ENCODE data around the gene PPP1R16B. TPM values are rescaled to one million over a fixed set of nuclear protein-coding genes. Genes with fewer than 3 reads are reported as not detected.

PPP1R16B gene
- total and polyA plus RNA-seq, 2 of the 8 experiments (the other 6 are each of a cell fraction or from before 2014, with no cell fraction given), result 2.6 to 8.9 TPM

DNA sequence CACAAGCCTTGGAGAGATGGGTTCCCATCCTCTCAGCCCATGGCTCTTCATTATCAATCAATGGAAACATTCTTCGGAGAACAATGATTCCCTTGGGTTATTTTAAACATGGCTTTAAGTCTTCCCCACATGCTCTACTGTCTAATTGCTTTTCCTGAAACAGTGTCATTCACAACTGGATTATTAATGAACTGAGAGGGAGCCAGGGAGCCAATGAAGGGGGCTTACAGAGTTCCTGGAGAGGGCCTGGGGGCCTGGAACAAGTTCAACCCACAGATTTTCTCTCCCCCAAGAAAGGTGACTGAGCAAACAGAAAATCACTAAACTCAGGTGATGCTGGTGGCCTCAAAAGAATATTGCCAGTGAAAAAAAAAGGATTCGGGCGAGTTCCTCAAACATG lies 1.3 kb upstream of the PPP1R16B start:
- Histone ChIP-seq H2BK12ac (ENCODE audit: low read depth, low read length) (peak overlapping the region; percentile 94), H3K79me2 (ENCODE audit: control insufficient read depth in 1 of 2, insufficient read depth in 2 of 2, low read length in 2 of 2) (no peaks in the 10 kb centered on the region), H3K4me3 (ENCODE audit: extremely low read depth in 1 of 4, insufficient read depth in 2 of 4, low read depth in 3 of 4, low read length in 4 of 4) (peak overlapping the region in 2 of 4 experiments; percentile 5 to 87; a peak in 2 of 8 replicates), H4K20me1 (replicated peaks in 1 of 2; ENCODE audit: control insufficient read depth in 1 of 2, insufficient read depth in 2 of 2, low read length in 2 of 2) (peaks cover 0 to 2% of the 10 kb centered on the region in 2 experiments), H3K4ac (replicated peaks; ENCODE audit: insufficient read length, low read depth, low read length) (peak overlapping the region; percentile 22), H3K18ac (ENCODE audit: extremely low read depth, low read length) (peak overlapping the region; percentile 19; the same call in 1 of the 2 replicates), H3K23ac (ENCODE audit: insufficient read length) (no peak overlapping the region), H3K23me2 (ENCODE audit: low read depth, low read length) (peaks cover 18% of the 10 kb centered on the region; the same call in 1 of the 2 replicates), H2BK15ac (ENCODE audit: low read length) (no peak overlapping the region), H4K8ac (ENCODE audit: extremely low read depth, insufficient read depth, low read length) (no peak overlapping the region), H3K27me3 (replicated peaks in 1 of 4; ENCODE audit: control insufficient read depth in 3 of 4, extremely low read depth in 1 of 4, insufficient read depth in 3 of 4, low read length in 3 of 4) (peaks cover 4 to 25% (median 17%) of the 10 kb centered on the region in 4 experiments; a peak in 6 of 7 replicates), H3K36me3 (ENCODE audit: control insufficient read depth in 2 of 4, insufficient read depth in 4 of 4, low read length in 3 of 4) (no peaks in the 10 kb centered on the region), H3K56ac (replicated peaks; ENCODE audit: insufficient read length, low read depth, low read length) (no peak overlapping the region), H3K9me3 (ENCODE audit: insufficient read depth in 2 of 2, low read depth in 1 of 2, low read length in 1 of 2) (no peaks in the 10 kb centered on the region), H3K4me2 (ENCODE audit: insufficient read depth in 1 of 2, low read depth in 2 of 2, low read length in 2 of 2) (peak overlapping the region; percentile 83 to 87), H3K79me1 (ENCODE audit: low read depth, low read length) (no peaks in the 10 kb centered on the region; the same call in 1 of the 2 replicates), H3K4me1 (replicated peaks in 1 of 4; ENCODE audit: control insufficient read depth in 3 of 4, insufficient read depth in 4 of 4, low read length in 3 of 4) (peaks cover 13 to 16% (median 15%) of the 10 kb centered on the region in 4 experiments), H2AK5ac (ENCODE audit: low read depth, low read length) (no peak overlapping the region), H3K14ac (ENCODE audit: insufficient read length) (no peak overlapping the region), H2BK20ac (ENCODE audit: low read length) (peak overlapping the region; percentile 89; the same call in 1 of the 2 replicates), H2BK5ac (ENCODE audit: low read depth, low read length) (peak overlapping the region; percentile 75; the same call in 1 of the 2 replicates), H3K9ac (replicated peaks in 1 of 4; ENCODE audit: extremely low read depth in 1 of 4, low read depth in 3 of 4, low read length in 3 of 4) (no peak overlapping the region), H3K27ac (ENCODE audit: low read depth, low read length) (no peak overlapping the region; the same call in 1 of the 2 replicates), H4K91ac (replicated peaks; ENCODE audit: insufficient read length, low read length) (no peak overlapping the region), H2BK120ac (replicated peaks; ENCODE audit: low read depth, low read length) (peak overlapping the region; percentile 19), H4K5ac (ENCODE audit: insufficient read length, low read depth, low read length) (no peak overlapping the region), H2AFZ (ENCODE audit: low read length) (no peak overlapping the region)
- WGBS, 2 experiments (ENCODE audit: extremely low coverage in 1 of 2, insufficient coverage in 1 of 2, insufficient read length in 1 of 2, insufficient replicate concordance in 2 of 2, low coverage in 1 of 2, low lambda C conversion rate in 2 of 2, missing lambda C conversion rate in 1 of 2), result 49% methylated on average over 3 of the region's 3 CpGs; no CpG with 5 or more reads in 1 of the 2 experiments
- DNase-seq (ENCODE audit: low read depth in 1 of 2, low spot score in 2 of 2) (no peak), FAIRE-seq (no peak)
- CTCF ChIA-PET (ENCODE audit: partially characterized antibody), result interaction anchor here (0.7 to 1.9 kb wide), 5 partner anchors 12 to 446 kb away, joined by 3 to 7 read pairs (median 5); no protein-coding TSS in a partner anchor
- POLR2A ChIA-PET (ENCODE audit: partially characterized antibody), result interaction anchor here (0.7 to 2.8 kb wide), 4 partner anchors 10 to 38 kb away, joined by 3 to 18 read pairs (median 5); no protein-coding TSS in a partner anchor
- TF ChIP-seq CREB1 (IDR thresholded peaks at IDR 0.05) (no peak), SRF (IDR thresholded peaks at IDR 0.05; ENCODE audit: low read depth, low read length) (no peak), CHD2 (IDR thresholded peaks at IDR 0.05; ENCODE audit: low read length) (no peak), CBX5 (IDR thresholded peaks at IDR 0.05; ENCODE audit: low read depth, low read length) (no peak), ASH2L (IDR thresholded peaks at IDR 0.05; ENCODE audit: low read length) (no peak), POLR2AphosphoS5 (IDR thresholded peaks at IDR 0.05; ENCODE audit: low read depth, low read length) (no peak), TBP (IDR thresholded peaks at IDR 0.05; ENCODE audit: low read depth, low read length) (no peak), SP1 (IDR thresholded peaks at IDR 0.05; ENCODE audit: low read depth, low read length) (no peak)
- TF ChIP-seq, protein P1, sequence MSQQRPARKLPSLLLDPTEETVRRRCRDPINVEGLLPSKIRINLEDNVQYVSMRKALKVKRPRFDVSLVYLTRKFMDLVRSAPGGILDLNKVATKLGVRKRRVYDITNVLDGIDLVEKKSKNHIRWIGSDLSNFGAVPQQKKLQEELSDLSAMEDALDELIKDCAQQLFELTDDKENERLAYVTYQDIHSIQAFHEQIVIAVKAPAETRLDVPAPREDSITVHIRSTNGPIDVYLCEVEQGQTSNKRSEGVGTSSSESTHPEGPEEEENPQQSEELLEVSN (IDR thresholded peaks at IDR 0.05), result no peak
- TF ChIP-seq, protein P2, sequence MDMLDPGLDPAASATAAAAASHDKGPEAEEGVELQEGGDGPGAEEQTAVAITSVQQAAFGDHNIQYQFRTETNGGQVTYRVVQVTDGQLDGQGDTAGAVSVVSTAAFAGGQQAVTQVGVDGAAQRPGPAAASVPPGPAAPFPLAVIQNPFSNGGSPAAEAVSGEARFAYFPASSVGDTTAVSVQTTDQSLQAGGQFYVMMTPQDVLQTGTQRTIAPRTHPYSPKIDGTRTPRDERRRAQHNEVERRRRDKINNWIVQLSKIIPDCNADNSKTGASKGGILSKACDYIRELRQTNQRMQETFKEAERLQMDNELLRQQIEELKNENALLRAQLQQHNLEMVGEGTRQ (IDR thresholded peaks at IDR 0.05; ENCODE audit: low read length), result no peak
- TF ChIP-seq, protein P3, sequence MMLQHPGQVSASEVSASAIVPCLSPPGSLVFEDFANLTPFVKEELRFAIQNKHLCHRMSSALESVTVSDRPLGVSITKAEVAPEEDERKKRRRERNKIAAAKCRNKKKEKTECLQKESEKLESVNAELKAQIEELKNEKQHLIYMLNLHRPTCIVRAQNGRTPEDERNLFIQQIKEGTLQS (IDR thresholded peaks at IDR 0.05; ENCODE audit: insufficient read depth, low read depth, low read length), result no peak
- TF ChIP-seq, protein P4, sequence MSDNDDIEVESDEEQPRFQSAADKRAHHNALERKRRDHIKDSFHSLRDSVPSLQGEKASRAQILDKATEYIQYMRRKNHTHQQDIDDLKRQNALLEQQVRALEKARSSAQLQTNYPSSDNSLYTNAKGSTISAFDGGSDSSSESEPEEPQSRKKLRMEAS (IDR thresholded peaks at IDR 0.05), result no peak
